Measurements from ENCODE around the gene DNM3.

DNA sequence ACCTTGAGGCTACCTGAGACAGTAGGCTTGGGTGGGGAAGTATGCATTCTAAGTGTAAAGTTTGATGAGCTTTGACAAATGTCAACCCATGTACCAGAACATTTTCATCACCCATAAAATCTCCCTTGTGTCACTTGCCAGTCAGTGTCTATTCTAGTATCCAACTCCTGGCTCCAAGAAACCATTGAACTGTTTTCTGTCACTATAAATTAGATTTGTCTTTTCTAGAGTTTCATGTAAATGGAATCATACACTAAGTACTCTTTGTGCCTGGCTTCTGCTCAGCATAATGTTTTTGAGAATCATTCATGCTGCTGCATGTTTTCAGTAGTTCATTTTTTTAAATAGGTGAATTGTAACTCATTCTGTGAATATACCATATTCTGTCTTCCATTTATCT, 165.4 kb downstream of the DNM3 start:
- TF ChIP-seq, protein P1, sequence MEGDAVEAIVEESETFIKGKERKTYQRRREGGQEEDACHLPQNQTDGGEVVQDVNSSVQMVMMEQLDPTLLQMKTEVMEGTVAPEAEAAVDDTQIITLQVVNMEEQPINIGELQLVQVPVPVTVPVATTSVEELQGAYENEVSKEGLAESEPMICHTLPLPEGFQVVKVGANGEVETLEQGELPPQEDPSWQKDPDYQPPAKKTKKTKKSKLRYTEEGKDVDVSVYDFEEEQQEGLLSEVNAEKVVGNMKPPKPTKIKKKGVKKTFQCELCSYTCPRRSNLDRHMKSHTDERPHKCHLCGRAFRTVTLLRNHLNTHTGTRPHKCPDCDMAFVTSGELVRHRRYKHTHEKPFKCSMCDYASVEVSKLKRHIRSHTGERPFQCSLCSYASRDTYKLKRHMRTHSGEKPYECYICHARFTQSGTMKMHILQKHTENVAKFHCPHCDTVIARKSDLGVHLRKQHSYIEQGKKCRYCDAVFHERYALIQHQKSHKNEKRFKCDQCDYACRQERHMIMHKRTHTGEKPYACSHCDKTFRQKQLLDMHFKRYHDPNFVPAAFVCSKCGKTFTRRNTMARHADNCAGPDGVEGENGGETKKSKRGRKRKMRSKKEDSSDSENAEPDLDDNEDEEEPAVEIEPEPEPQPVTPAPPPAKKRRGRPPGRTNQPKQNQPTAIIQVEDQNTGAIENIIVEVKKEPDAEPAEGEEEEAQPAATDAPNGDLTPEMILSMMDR (conservative IDR thresholded peaks at IDR 0.05; ENCODE audit: low read depth in 2 of 2): no peak
- TF ChIP-seq POLR2AphosphoS5 (IDR thresholded peaks at IDR 0.05; ENCODE audit: low read depth) (no peak), EZH2phosphoT487 (IDR thresholded peaks at IDR 0.05; ENCODE audit: unreplicated experiment) (no peak), EZH2 (IDR thresholded peaks at IDR 0.05; ENCODE audit: low read depth, unreplicated experiment) (no peak), CREB1 (CRISPR knock-in tag; IDR thresholded peaks at IDR 0.05; ENCODE audit: low read depth) (no peak), JUNB (IDR thresholded peaks at IDR 0.05; ENCODE audit: unreplicated experiment) (no peak), ZNF114 (CRISPR knock-in tag; IDR thresholded peaks at IDR 0.05) (no peak), ZNF331 (CRISPR knock-in tag; IDR thresholded peaks at IDR 0.05; ENCODE audit: low read depth) (no peak)
- TF ChIP-seq, protein P2, sequence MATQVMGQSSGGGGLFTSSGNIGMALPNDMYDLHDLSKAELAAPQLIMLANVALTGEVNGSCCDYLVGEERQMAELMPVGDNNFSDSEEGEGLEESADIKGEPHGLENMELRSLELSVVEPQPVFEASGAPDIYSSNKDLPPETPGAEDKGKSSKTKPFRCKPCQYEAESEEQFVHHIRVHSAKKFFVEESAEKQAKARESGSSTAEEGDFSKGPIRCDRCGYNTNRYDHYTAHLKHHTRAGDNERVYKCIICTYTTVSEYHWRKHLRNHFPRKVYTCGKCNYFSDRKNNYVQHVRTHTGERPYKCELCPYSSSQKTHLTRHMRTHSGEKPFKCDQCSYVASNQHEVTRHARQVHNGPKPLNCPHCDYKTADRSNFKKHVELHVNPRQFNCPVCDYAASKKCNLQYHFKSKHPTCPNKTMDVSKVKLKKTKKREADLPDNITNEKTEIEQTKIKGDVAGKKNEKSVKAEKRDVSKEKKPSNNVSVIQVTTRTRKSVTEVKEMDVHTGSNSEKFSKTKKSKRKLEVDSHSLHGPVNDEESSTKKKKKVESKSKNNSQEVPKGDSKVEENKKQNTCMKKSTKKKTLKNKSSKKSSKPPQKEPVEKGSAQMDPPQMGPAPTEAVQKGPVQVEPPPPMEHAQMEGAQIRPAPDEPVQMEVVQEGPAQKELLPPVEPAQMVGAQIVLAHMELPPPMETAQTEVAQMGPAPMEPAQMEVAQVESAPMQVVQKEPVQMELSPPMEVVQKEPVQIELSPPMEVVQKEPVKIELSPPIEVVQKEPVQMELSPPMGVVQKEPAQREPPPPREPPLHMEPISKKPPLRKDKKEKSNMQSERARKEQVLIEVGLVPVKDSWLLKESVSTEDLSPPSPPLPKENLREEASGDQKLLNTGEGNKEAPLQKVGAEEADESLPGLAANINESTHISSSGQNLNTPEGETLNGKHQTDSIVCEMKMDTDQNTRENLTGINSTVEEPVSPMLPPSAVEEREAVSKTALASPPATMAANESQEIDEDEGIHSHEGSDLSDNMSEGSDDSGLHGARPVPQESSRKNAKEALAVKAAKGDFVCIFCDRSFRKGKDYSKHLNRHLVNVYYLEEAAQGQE (IDR thresholded peaks at IDR 0.05; ENCODE audit: unreplicated experiment): no peak
